Measurements from ENCODE around the gene MICU1.
"Not testable (repeated sequence)": the region's sequence is repeated elsewhere in the genome, so short reads cannot be mapped to it uniquely, and the experiment has no call there.

MICU1 gene, protein sequence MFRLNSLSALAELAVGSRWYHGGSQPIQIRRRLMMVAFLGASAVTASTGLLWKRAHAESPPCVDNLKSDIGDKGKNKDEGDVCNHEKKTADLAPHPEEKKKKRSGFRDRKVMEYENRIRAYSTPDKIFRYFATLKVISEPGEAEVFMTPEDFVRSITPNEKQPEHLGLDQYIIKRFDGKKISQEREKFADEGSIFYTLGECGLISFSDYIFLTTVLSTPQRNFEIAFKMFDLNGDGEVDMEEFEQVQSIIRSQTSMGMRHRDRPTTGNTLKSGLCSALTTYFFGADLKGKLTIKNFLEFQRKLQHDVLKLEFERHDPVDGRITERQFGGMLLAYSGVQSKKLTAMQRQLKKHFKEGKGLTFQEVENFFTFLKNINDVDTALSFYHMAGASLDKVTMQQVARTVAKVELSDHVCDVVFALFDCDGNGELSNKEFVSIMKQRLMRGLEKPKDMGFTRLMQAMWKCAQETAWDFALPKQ

GRCh38 chr10:72625608-72626443 lies at the start of gene MICU1:
MICU1 (minus strand) TSS chr10:72626079; CDS start chr10:72566793, 59,286 bp downstream.
- no peak for TF ChIP-seq CTCF (IDR thresholded peaks at IDR 0.05; ENCODE audit: borderline replicate concordance, insufficient read depth, low read depth, low read length)

DNA sequence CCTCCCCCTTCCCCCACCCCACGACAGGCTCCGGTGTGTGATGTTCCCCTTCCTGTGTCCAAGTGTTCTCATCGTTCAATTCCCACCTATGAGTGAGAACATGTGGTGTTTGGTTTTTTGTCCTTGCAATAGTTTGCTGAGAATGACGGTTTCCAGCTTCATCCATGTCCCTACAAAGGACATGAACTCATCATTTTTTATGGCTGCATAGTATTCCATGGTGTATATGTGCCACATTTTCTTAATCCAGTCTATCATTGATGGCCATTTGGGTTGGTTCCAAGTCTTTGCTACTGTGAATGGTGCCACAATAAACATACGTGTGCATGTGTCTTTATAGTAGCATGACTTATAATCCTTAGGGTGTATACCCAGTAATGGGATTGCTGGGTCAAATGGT lies 48.3 kb upstream of the MICU1 start:
- H3K4me3 ChIP-seq (ENCODE audit: low read depth, low read length) = not testable (repeated sequence)

More at GRCh38 chr10:72625608-72626443, at the start of gene MICU1:
- H3K4me3 ChIP-seq (ENCODE audit: low read depth, low read length) = peak within 1 kb of the TSS; percentile 100

DNA sequence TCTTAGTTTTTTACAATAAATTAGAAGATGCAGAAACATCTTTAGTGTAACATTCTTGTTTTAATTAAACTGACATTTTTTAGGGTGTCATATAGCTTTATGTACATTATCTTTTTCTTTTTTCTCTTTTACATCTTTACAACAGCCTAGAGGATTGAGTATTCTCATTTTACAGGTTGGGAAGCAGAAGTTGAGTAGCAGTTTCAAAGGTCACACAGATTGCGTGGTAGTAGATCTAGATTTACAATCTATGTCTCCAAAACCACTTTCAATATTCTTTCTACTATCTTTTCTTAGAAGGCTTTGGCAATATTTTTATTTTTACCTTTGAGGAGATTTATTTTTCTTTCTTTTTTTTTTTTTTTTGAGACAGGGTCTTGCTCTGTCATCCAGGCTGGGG lies 47.4 kb upstream of the MICU1 start:
- TF ChIP-seq CTCF (IDR thresholded peaks at IDR 0.05; ENCODE audit: borderline replicate concordance, insufficient read depth, low read depth, low read length) = no peak
- no peak overlapping the region for H3K4me3 ChIP-seq (ENCODE audit: low read depth, low read length)

- no peak overlapping the region for H3K4me3 ChIP-seq (ENCODE audit: low read depth, low read length)
- no peak for TF ChIP-seq CTCF (IDR thresholded peaks at IDR 0.05; ENCODE audit: borderline replicate concordance, insufficient read depth, low read depth, low read length)
Measured at GRCh38 chr10:72667207-72667864, 41.5 kb upstream of the MICU1 start.

DNA sequence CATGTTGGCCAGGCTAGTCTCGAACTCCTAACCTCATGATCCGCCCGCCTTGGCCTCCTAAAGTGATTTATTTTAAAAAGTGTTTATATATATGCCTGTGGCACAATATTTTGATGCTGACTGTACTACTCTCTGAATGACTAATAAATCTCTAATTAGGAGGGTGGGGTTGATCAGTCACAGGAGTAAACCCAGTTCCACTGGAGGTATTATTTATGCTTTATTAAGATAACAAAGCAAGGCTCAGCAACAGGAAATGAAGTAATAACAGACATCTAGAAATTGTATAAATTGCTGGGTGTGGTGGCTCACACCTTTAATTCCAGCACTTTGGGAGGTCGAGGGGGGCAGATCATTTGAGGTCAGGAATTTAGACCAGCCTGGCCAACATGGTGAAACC lies 40.0 kb upstream of the MICU1 start:
- TF ChIP-seq CTCF (IDR thresholded peaks at IDR 0.05; ENCODE audit: borderline replicate concordance, insufficient read depth, low read depth, low read length) = no peak
- H3K4me3 ChIP-seq (ENCODE audit: low read depth, low read length) = no peak overlapping the region

- no peak overlapping the region for H3K4me3 ChIP-seq (ENCODE audit: low read depth, low read length)
Measured at GRCh38 chr10:72663971-72664370, 38.1 kb upstream of the MICU1 start.

More at GRCh38 chr10:72663971-72664370, 38.1 kb upstream of the MICU1 start:
- TF ChIP-seq CTCF (IDR thresholded peaks at IDR 0.05; ENCODE audit: borderline replicate concordance, insufficient read depth, low read depth, low read length) = no peak
